IPS DF 6.9 (cell line): ENCODE measurements around the gene TSC22D1.

Source experiments
- DNase-seq: peaks from one replicate; pipeline ENCODE4 v3.0.0-alpha.2; 2013; ENCODE audit warnings: low read depth, low spot score
- H3K27ac ChIP-seq: one replicate; pipeline ENCODE4 v1.5.1; 2013; ENCODE audit warnings: low read length, control low read depth
- H3K27me3 ChIP-seq: 2 replicates; pipeline ENCODE4 v1.6.1; 2013; ENCODE audit warnings: mild to moderate bottlenecking, low read length; ENCODE audit not compliant: control insufficient read depth, insufficient read depth
- H3K36me3 ChIP-seq: 2 replicates; pipeline ENCODE4 v1.6.1; 2013; ENCODE audit warnings: low read length; ENCODE audit not compliant: control insufficient read depth, insufficient read depth
- H3K4me1 ChIP-seq: 2 replicates; pipeline ENCODE4 v1.6.1; 2013; ENCODE audit warnings: low read length; ENCODE audit not compliant: control insufficient read depth, insufficient read depth
- H3K4me3 ChIP-seq: 2 replicates; pipeline ENCODE4 v1.5.1; 2013; ENCODE audit warnings: mild to moderate bottlenecking, low read length
- H3K9me3 ChIP-seq: 2 replicates; pipeline ENCODE4 v1.6.1; 2013; ENCODE audit warnings: low read length, inconsistent platforms; ENCODE audit not compliant: control insufficient read depth, insufficient read depth
- WGBS: extraction: QIAGEN DNeasy Blood & Tissue Kit; methylation state at CpG from one replicate; pipeline ENCODE4 v1.1.7; 2013; ENCODE audit warnings: mixed read lengths, missing lambda C conversion rate; ENCODE audit not compliant: insufficient read length, insufficient coverage; 5-methylcytosine and 5-hydroxymethylcytosine counted together

TSC22D1 gene

GRCh38 chr13:44421853-44422525 lies 154.1 kb downstream of the TSC22D1 start:
- no peak overlapping the region for H3K4me3 ChIP-seq
- WGBS = no CpG with 5 or more reads among the region's 2 CpGs
- no peaks in the 10 kb centered on the region for H3K36me3 ChIP-seq
- H3K4me1 ChIP-seq = no peaks in the 10 kb centered on the region; the same call in none of the 2 replicates
- H3K27me3 ChIP-seq = no peaks in the 10 kb centered on the region
- no peak for DNase-seq
- no peak overlapping the region for H3K27ac ChIP-seq
- H3K9me3 ChIP-seq = no peaks in the 10 kb centered on the region

- Histone ChIP-seq H3K27me3 (no peaks in the 10 kb centered on the region), H3K9me3 (no peaks in the 10 kb centered on the region), H3K4me1 (peaks cover 7% of the 10 kb centered on the region), H3K27ac (no peak overlapping the region), H3K36me3 (no peaks in the 10 kb centered on the region), H3K4me3 (no peak overlapping the region)
- DNase-seq = no peak
- no CpG with 5 or more reads among the region's 15 CpGs for WGBS
Observed at GRCh38 chr13:44420376-44421220, 155.5 kb downstream of the TSC22D1 start.

- no CpG with 5 or more reads among the region's 7 CpGs for WGBS
- Histone ChIP-seq H3K27ac (no peak overlapping the region), H3K36me3 (no peaks in the 10 kb centered on the region)
Observed at GRCh38 chr13:44417876-44418275, 158.3 kb downstream of the TSC22D1 start.

GRCh38 chr13:44417446-44417845 lies 158.7 kb downstream of the TSC22D1 start:
- WGBS = no CpG with 5 or more reads among the region's 8 CpGs
- no peaks in the 10 kb centered on the region for H3K9me3 ChIP-seq

More at GRCh38 chr13:44417876-44418275, 158.3 kb downstream of the TSC22D1 start:
- Histone ChIP-seq H3K27me3 (no peaks in the 10 kb centered on the region), H3K9me3 (no peaks in the 10 kb centered on the region), H3K4me1 (peaks cover 7% of the 10 kb centered on the region), H3K4me3 (no peak overlapping the region)
- DNase-seq = no peak

GRCh38 chr13:44416744-44417143 lies 159.4 kb downstream of the TSC22D1 start:
- no peak for DNase-seq
- no peaks in the 10 kb centered on the region for H3K9me3 ChIP-seq
- H3K4me1 ChIP-seq = peaks cover 7% of the 10 kb centered on the region
- H3K27ac ChIP-seq = no peak overlapping the region
- H3K36me3 ChIP-seq = no peaks in the 10 kb centered on the region
- no peaks in the 10 kb centered on the region for H3K27me3 ChIP-seq
- H3K4me3 ChIP-seq = no peak overlapping the region
- WGBS = no CpG with 5 or more reads among the region's 6 CpGs

More at GRCh38 chr13:44417446-44417845, 158.7 kb downstream of the TSC22D1 start:
- Histone ChIP-seq H3K36me3 (no peaks in the 10 kb centered on the region), H3K4me1 (peaks cover 7% of the 10 kb centered on the region), H3K4me3 (no peak overlapping the region), H3K27ac (no peak overlapping the region), H3K27me3 (no peaks in the 10 kb centered on the region)
- no peak for DNase-seq

- no peak overlapping the region for H3K4me3 ChIP-seq
- WGBS = no CpG with 5 or more reads among the region's 10 CpGs
Observed at GRCh38 chr13:44416301-44416700, 159.8 kb downstream of the TSC22D1 start.

GRCh38 chr13:44415815-44416214 lies 160.3 kb downstream of the TSC22D1 start:
- Histone ChIP-seq H3K36me3 (no peaks in the 10 kb centered on the region), H3K27ac (no peak overlapping the region), H3K27me3 (no peaks in the 10 kb centered on the region), H3K4me1 (peaks cover 9% of the 10 kb centered on the region), H3K9me3 (no peaks in the 10 kb centered on the region), H3K4me3 (no peak overlapping the region)
- no peak for DNase-seq
- WGBS = no CpG with 5 or more reads among the region's 15 CpGs

More at GRCh38 chr13:44416301-44416700, 159.8 kb downstream of the TSC22D1 start:
- Histone ChIP-seq H3K4me1 (peaks cover 9% of the 10 kb centered on the region), H3K36me3 (no peaks in the 10 kb centered on the region), H3K27me3 (no peaks in the 10 kb centered on the region), H3K27ac (no peak overlapping the region), H3K9me3 (no peaks in the 10 kb centered on the region)
- no peak for DNase-seq

- Histone ChIP-seq H3K27me3 (no peaks in the 10 kb centered on the region), H3K36me3 (no peaks in the 10 kb centered on the region), H3K4me1 (peaks cover 9% of the 10 kb centered on the region; the same call in 1 of the 2 replicates), H3K27ac (no peak overlapping the region), H3K9me3 (no peaks in the 10 kb centered on the region), H3K4me3 (no peak overlapping the region)
- no peak for DNase-seq
- WGBS = no CpG with 5 or more reads among the region's 26 CpGs
Observed at GRCh38 chr13:44414716-44415115, 161.4 kb downstream of the TSC22D1 start.

GRCh38 chr13:44413095-44413494 lies 163.0 kb downstream of the TSC22D1 start:
- no peaks in the 10 kb centered on the region for H3K36me3 ChIP-seq
- no peak overlapping the region for H3K27ac ChIP-seq
- H3K4me3 ChIP-seq = no peak overlapping the region
- H3K27me3 ChIP-seq = no peaks in the 10 kb centered on the region
- no CpG with 5 or more reads among the region's 13 CpGs for WGBS
- no peak for DNase-seq
- H3K4me1 ChIP-seq = peaks cover 9% of the 10 kb centered on the region; the same call in 1 of the 2 replicates
- H3K9me3 ChIP-seq = no peaks in the 10 kb centered on the region

GRCh38 chr13:44412346-44412935 lies 163.7 kb downstream of the TSC22D1 start:
- Histone ChIP-seq H3K36me3 (no peaks in the 10 kb centered on the region), H3K4me3 (no peak overlapping the region), H3K4me1 (peaks cover 10% of the 10 kb centered on the region; the same call in 1 of the 2 replicates), H3K9me3 (no peaks in the 10 kb centered on the region), H3K27ac (no peak overlapping the region), H3K27me3 (no peaks in the 10 kb centered on the region)
- DNase-seq = no peak
- no CpG with 5 or more reads among the region's 16 CpGs for WGBS
